ENCODE results near the gene CEP97.
"Not testable (repeated sequence)": the region's sequence is repeated elsewhere in the genome, so short reads cannot be mapped to it uniquely, and the experiment has no call there.

- TF ChIP-seq CTCF, POLR2A (IDR thresholded peaks at IDR 0.05): not testable (repeated sequence)
Measured at GRCh38 chr3:101691685-101692671, 32.4 kb upstream of the CEP97 start.
